Activated naive CD8-positive, alpha-beta T cell treated with anti-CD3 and anti-CD28 coated beads, Interleukin-2, amount 10 ng/mL, durations not matched to agents 7 days and 5 days (primary cell): ENCODE results near the gene CDC7. TPM values are rescaled to one million over a fixed set of nuclear protein-coding genes. Genes with fewer than 3 reads are reported as not detected.

Experiments used
- ATAC-seq: fragments of 150-1000 bp; cut with Tn5 transposase; one replicate; pipeline ENCODE4 v1.10.0; 2021; ENCODE audit warnings: low read depth, moderate library complexity
- POLR2A ChIA-PET: fragments of 350-600 bp; sonication (Branson Sonifier 250); formaldehyde crosslinking; loops from one replicate; lab custom pipeline; 2021; ENCODE audit warnings: antibody characterized with exemption; lab: Charles Lee
- DNase-seq: peaks from one replicate; pipeline ENCODE4 v3.0.0; 2021
- H3K27ac Mint-ChIP-seq: one replicate; pipeline ENCODE4 v1.8.0; 2022; ENCODE audit warnings: mild to moderate bottlenecking, mixed read lengths
- H3K27me3 Mint-ChIP-seq: one replicate; pipeline ENCODE4 v1.8.0; 2022; ENCODE audit warnings: mild to moderate bottlenecking, moderate library complexity, mixed read lengths
- H3K36me3 Mint-ChIP-seq: one replicate; pipeline ENCODE4 v1.8.0; 2021; ENCODE audit warnings: mild to moderate bottlenecking, mixed read lengths
- H3K4me1 Mint-ChIP-seq: one replicate; pipeline ENCODE4 v1.8.0; 2021; ENCODE audit warnings: mixed read lengths
- H3K4me3 Mint-ChIP-seq: one replicate; pipeline ENCODE4 v1.8.0; 2022; ENCODE audit warnings: mild to moderate bottlenecking, moderate library complexity, mixed read lengths
- H3K9me3 Mint-ChIP-seq: one replicate; pipeline ENCODE4 v1.8.0; 2021; ENCODE audit warnings: mixed read lengths
- total RNA-seq, 2 experiments: library from RNA; stranded (reverse); gene quantifications; one replicate each; pipeline ENCODE4 v1.2.3, GENCODE V29; 2021

Gene CDC7
- total RNA-seq, 2 experiments from 2014 or later = 22.8 to 24.0 TPM

- DNase-seq (no peak), ATAC-seq (no peak)
- Mint-ChIP-seq H3K4me3 (no peak overlapping the region), H3K27me3 (peaks cover 10% of the 10 kb centered on the region), H3K36me3 (peaks cover 16% of the 10 kb centered on the region), H3K9me3 (peaks cover 9% of the 10 kb centered on the region), H3K4me1 (peaks cover 42% of the 10 kb centered on the region), H3K27ac (no peak overlapping the region)
- POLR2A ChIA-PET = no interaction called here
Measured at GRCh38 chr1:91545506-91546300, 45.1 kb downstream of the CDC7 start.

GRCh38 chr1:91546301-91546581 lies 45.6 kb downstream of the CDC7 start:
- Mint-ChIP-seq H3K4me1 (peaks cover 40% of the 10 kb centered on the region), H3K9me3 (peaks cover 6% of the 10 kb centered on the region), H3K27me3 (peaks cover 10% of the 10 kb centered on the region), H3K27ac (no peak overlapping the region), H3K36me3 (peaks cover 15% of the 10 kb centered on the region), H3K4me3 (no peak overlapping the region)
- POLR2A ChIA-PET = no interaction called here
- DNase-seq (no peak), ATAC-seq (no peak)

- DNase-seq (no peak), ATAC-seq (no peak)
- peaks cover 10% of the 10 kb centered on the region for H3K27me3 Mint-ChIP-seq
- no peak overlapping the region for H3K27ac Mint-ChIP-seq
- peaks cover 13% of the 10 kb centered on the region for H3K36me3 Mint-ChIP-seq
- H3K9me3 Mint-ChIP-seq = peaks cover 3% of the 10 kb centered on the region
- peaks cover 39% of the 10 kb centered on the region for H3K4me1 Mint-ChIP-seq
- POLR2A ChIA-PET = interaction anchor here (1.5 kb wide), 1 partner anchor 46 kb away, joined by 3 read pairs; the partner anchor contains the start of gene CDC7
- H3K4me3 Mint-ChIP-seq = no peak overlapping the region
Measured at GRCh38 chr1:91546876-91547275, 46.2 kb downstream of the CDC7 start.

GRCh38 chr1:91548376-91549040 lies 47.9 kb downstream of the CDC7 start:
- peak overlapping the region; percentile 80 for H3K27ac Mint-ChIP-seq
- peak overlapping the region; percentile 55 for H3K4me3 Mint-ChIP-seq

GRCh38 chr1:91549041-91549735 lies 48.5 kb downstream of the CDC7 start:
- no peak for DNase-seq
- Mint-ChIP-seq H3K36me3 (peaks cover 13% of the 10 kb centered on the region), H3K27me3 (peaks cover 10% of the 10 kb centered on the region), H3K27ac (peak overlapping the region; percentile 80), H3K4me3 (peak overlapping the region; percentile 55), H3K9me3 (peaks cover 4% of the 10 kb centered on the region), H3K4me1 (peaks cover 48% of the 10 kb centered on the region)
- POLR2A ChIA-PET = no interaction called here
- ATAC-seq = peak; percentile 93

More at GRCh38 chr1:91548376-91549040, 47.9 kb downstream of the CDC7 start:
- Mint-ChIP-seq H3K36me3 (peaks cover 13% of the 10 kb centered on the region), H3K27me3 (peaks cover 11% of the 10 kb centered on the region), H3K4me1 (peaks cover 43% of the 10 kb centered on the region), H3K9me3 (peaks cover 4% of the 10 kb centered on the region)
- no peak for DNase-seq
- POLR2A ChIA-PET = interaction anchor here (1.5 kb wide), 1 partner anchor 48 kb away, joined by 3 read pairs; the partner anchor contains the start of gene CDC7
- ATAC-seq = peak; percentile 38

GRCh38 chr1:91550961-91551360 lies 50.3 kb downstream of the CDC7 start:
- Mint-ChIP-seq H3K27me3 (peaks cover 2% of the 10 kb centered on the region), H3K4me3 (no peak overlapping the region), H3K9me3 (peaks cover 4% of the 10 kb centered on the region), H3K27ac (peak overlapping the region; percentile 17), H3K36me3 (peaks cover 10% of the 10 kb centered on the region), H3K4me1 (peaks cover 64% of the 10 kb centered on the region)
- ATAC-seq = no peak
- no peak for DNase-seq
- POLR2A ChIA-PET = no interaction called here

- Mint-ChIP-seq H3K4me3 (no peak overlapping the region), H3K9me3 (peaks cover 4% of the 10 kb centered on the region), H3K27ac (no peak overlapping the region), H3K36me3 (peaks cover 13% of the 10 kb centered on the region), H3K27me3 (peaks cover 2% of the 10 kb centered on the region), H3K4me1 (peaks cover 72% of the 10 kb centered on the region)
- DNase-seq = no peak
- POLR2A ChIA-PET = no interaction called here
- no peak for ATAC-seq
Measured at GRCh38 chr1:91552091-91552490, 51.4 kb downstream of the CDC7 start.

- Mint-ChIP-seq H3K4me1 (peaks cover 67% of the 10 kb centered on the region), H3K27me3 (peaks cover 2% of the 10 kb centered on the region), H3K27ac (no peak overlapping the region), H3K36me3 (peaks cover 10% of the 10 kb centered on the region), H3K4me3 (no peak overlapping the region), H3K9me3 (peaks cover 4% of the 10 kb centered on the region)
- no peak for DNase-seq
- POLR2A ChIA-PET = no interaction called here
- ATAC-seq = no peak
Measured at GRCh38 chr1:91552596-91552995, 51.9 kb downstream of the CDC7 start.

- POLR2A ChIA-PET = no interaction called here
Measured at GRCh38 chr1:91553177-91553591, 52.5 kb downstream of the CDC7 start.

GRCh38 chr1:91555074-91555730 lies 54.6 kb downstream of the CDC7 start:
- H3K9me3 Mint-ChIP-seq = peaks cover 4% of the 10 kb centered on the region
- H3K4me3 Mint-ChIP-seq = peak overlapping the region; percentile 41
- ATAC-seq = no peak
- no peak for DNase-seq
- H3K4me1 Mint-ChIP-seq = peaks cover 56% of the 10 kb centered on the region
- peak overlapping the region; percentile 81 for H3K27ac Mint-ChIP-seq
- POLR2A ChIA-PET = interaction anchor here (0.8 kb wide), 1 partner anchor 331 kb away, joined by 3 read pairs; the partner anchor contains the start of gene TGFBR3
- H3K36me3 Mint-ChIP-seq = peaks cover 7% of the 10 kb centered on the region
- H3K27me3 Mint-ChIP-seq = peaks cover 2% of the 10 kb centered on the region

More at GRCh38 chr1:91553177-91553591, 52.5 kb downstream of the CDC7 start:
- H3K4me3 Mint-ChIP-seq = no peak overlapping the region
- H3K36me3 Mint-ChIP-seq = peaks cover 10% of the 10 kb centered on the region
- DNase-seq = no peak
- ATAC-seq = no peak
- H3K4me1 Mint-ChIP-seq = peaks cover 63% of the 10 kb centered on the region
- H3K9me3 Mint-ChIP-seq = peaks cover 4% of the 10 kb centered on the region
- no peak overlapping the region for H3K27ac Mint-ChIP-seq
- peaks cover 2% of the 10 kb centered on the region for H3K27me3 Mint-ChIP-seq

- Mint-ChIP-seq H3K36me3 (peaks cover 4% of the 10 kb centered on the region), H3K4me3 (peak overlapping the region; percentile 41), H3K27me3 (peaks cover 2% of the 10 kb centered on the region), H3K27ac (peak overlapping the region; percentile 81), H3K4me1 (peaks cover 55% of the 10 kb centered on the region), H3K9me3 (peaks cover 1% of the 10 kb centered on the region)
- DNase-seq (peak; percentile 39), ATAC-seq (peak; percentile 92)
- POLR2A ChIA-PET = no interaction called here
Measured at GRCh38 chr1:91555821-91556531, 55.3 kb downstream of the CDC7 start.

- H3K4me3 Mint-ChIP-seq = peak overlapping the region; percentile 16
- DNase-seq (no peak), ATAC-seq (peak; percentile 13)
- H3K27ac Mint-ChIP-seq = peak overlapping the region; percentile 81
- POLR2A ChIA-PET = no interaction called here
- H3K36me3 Mint-ChIP-seq = peaks cover 3% of the 10 kb centered on the region
- H3K27me3 Mint-ChIP-seq = peaks cover 2% of the 10 kb centered on the region
- peaks cover 1% of the 10 kb centered on the region for H3K9me3 Mint-ChIP-seq
- peaks cover 59% of the 10 kb centered on the region for H3K4me1 Mint-ChIP-seq
Measured at GRCh38 chr1:91556556-91556955, 55.9 kb downstream of the CDC7 start.
